OCI-LY7 (cell line): ENCODE data around the gene ZNF423.

Experiments
- CTCF ChIP-seq: fragments of 200-600 bp; sonication (generic); conservative IDR thresholded peaks from 2 replicates; pipeline ENCODE4 v1.5.1; 2014; ENCODE audit warnings: mild to moderate bottlenecking, antibody characterized with exemption, low read length, moderate library complexity, mixed read lengths
- EZH2phosphoT487 ChIP-seq: fragments of 200-600 bp; sonication (generic); IDR thresholded peaks from 2 replicates; pipeline ENCODE4 v1.6.1; 2018; ENCODE audit warnings: low read depth, borderline replicate concordance, mild to moderate bottlenecking, mixed run types, antibody characterized with exemption, low read length, moderate library complexity, mixed read lengths

GRCh38 chr16:49749816-49750215 lies 106.1 kb downstream of the ZNF423 start:
- TF ChIP-seq CTCF (no peak), EZH2phosphoT487 (no peak)
